A673 (cell line): ENCODE measurements around the gene PPM1M. TPM values are rescaled to one million over a fixed set of nuclear protein-coding genes. Genes with fewer than 3 reads are reported as not detected.
A peak's percentile ranks its signal among the peaks of the same experiment; 100 is the strongest.

ENCODE experiments used
- BruUV-seq: library from RNA; stranded (reverse); fragments of 400-500 nt; replicated peaks from 2 replicates; lab custom pipeline; 2021; lab: Mats Ljungman, UMichigan
- CTCF ChIA-PET: fragments of 300-600 bp; sonication (Branson Sonifier 250); formaldehyde crosslinking; loops from one replicate; lab custom pipeline; 2022; ENCODE audit warnings: antibody characterized with exemption; lab: Charles Lee
- POLR2A ChIA-PET: fragments of 300-600 bp; sonication (Branson Sonifier 250); formaldehyde crosslinking; loops from one replicate; lab custom pipeline; 2022; ENCODE audit warnings: antibody characterized with exemption; ENCODE audit not compliant: low non-redundant PET; lab: Charles Lee
- DNase-seq: peaks from one replicate; pipeline ENCODE4 v3.0.0-alpha.2; 2015; ENCODE audit warnings: low spot score
- H3K27ac ChIP-seq: fragments of 200-600 bp; sonication (generic); 2 replicates; pipeline ENCODE4 v1.5.1; 2016; ENCODE audit warnings: mixed run types, low read depth, mild to moderate bottlenecking, mixed read lengths, antibody characterized with exemption, low read length; ENCODE audit not compliant: poor library complexity, severe bottlenecking
- H3K27me3 ChIP-seq: fragments of 200-600 bp; sonication (generic); replicated peaks from 2 replicates; pipeline ENCODE4 v1.6.1; 2017; ENCODE audit warnings: mixed run types, low read depth, mild to moderate bottlenecking, mixed read lengths, antibody characterized with exemption, low read length; ENCODE audit not compliant: insufficient read depth, poor library complexity
- H3K36me3 ChIP-seq: fragments of 200-600 bp; sonication (generic); 2 replicates; pipeline ENCODE4 v1.6.1; 2016; ENCODE audit warnings: mixed run types, mild to moderate bottlenecking, mixed read lengths, antibody characterized with exemption, low read length; ENCODE audit not compliant: insufficient read depth, poor library complexity, severe bottlenecking
- H3K4me1 ChIP-seq: fragments of 200-600 bp; sonication (generic); 2 replicates; pipeline ENCODE4 v1.6.1; 2017; ENCODE audit warnings: mixed run types, mild to moderate bottlenecking, mixed read lengths, antibody characterized with exemption, low read length; ENCODE audit not compliant: insufficient read depth, poor library complexity, severe bottlenecking
- H3K4me3 ChIP-seq: fragments of 200-600 bp; sonication (generic); 2 replicates; pipeline ENCODE4 v1.5.1; 2016; ENCODE audit warnings: low read depth, mixed run types, mild to moderate bottlenecking, mixed read lengths, low read length; ENCODE audit not compliant: poor library complexity, severe bottlenecking
- H3K9me3 ChIP-seq: fragments of 200-600 bp; sonication (generic); 2 replicates; pipeline ENCODE4 v1.6.1; 2016; ENCODE audit warnings: mixed run types, low read depth, mild to moderate bottlenecking, mixed read lengths, antibody characterized with exemption, low read length; ENCODE audit not compliant: poor library complexity, severe bottlenecking
- CTCF ChIP-seq: fragments of 300-800, 200-600 bp; sonication (generic); conservative IDR thresholded peaks from 2 replicates; pipeline ENCODE4 v1.5.1; 2017; ENCODE audit warnings: low read depth, mild to moderate bottlenecking, antibody characterized with exemption, low read length, moderate library complexity, mixed read lengths
- EZH2 ChIP-seq: fragments of 200-600 bp; sonication (generic); IDR thresholded peaks from 2 replicates; pipeline ENCODE4 v1.6.1; 2017; ENCODE audit warnings: borderline replicate concordance, low read depth, mild to moderate bottlenecking, mixed read lengths, antibody characterized with exemption, low read length; ENCODE audit not compliant: poor library complexity, severe bottlenecking
- intact Hi-C: fragments of 100-400 bp; cut with micrococcal nuclease; formaldehyde crosslinking; loops from one replicate; pipeline ENCODE4 v1.10.0; 2022; ENCODE audit not compliant: unreplicated experiment
- microRNA-seq: library from miRNA; unstranded; fragments of <30 nt; microRNA quantifications from one replicate; pipeline ENCODE4 v1.2.0, GENCODE V29; 2021
- total RNA-seq: library from RNA; stranded (reverse); gene quantifications from 2 replicates; pipeline ENCODE4 v1.2.3, GENCODE V29; 2021

Gene PPM1M
- total RNA-seq, 1 experiment from 2014 or later: 3.6 TPM

- TF ChIP-seq EZH2 (no peak), CTCF (no peak)
- no peak for DNase-seq
- POLR2A ChIA-PET: no interaction called here
- H3K4me3 ChIP-seq: no peak overlapping the region
- H3K9me3 ChIP-seq: no peaks in the 10 kb centered on the region
- intact Hi-C loops: no loop called here
- H3K36me3 ChIP-seq: no peaks in the 10 kb centered on the region
- no peaks in the 10 kb centered on the region for H3K4me1 ChIP-seq
- no peak overlapping the region for H3K27ac ChIP-seq
- CTCF ChIA-PET: no interaction called here
- H3K27me3 ChIP-seq: no peaks in the 10 kb centered on the region
- no TSS peak for BruUV-seq
Observed at GRCh38 chr3:52298149-52299098, 52.9 kb downstream of the PPM1M start.

GRCh38 chr3:52299247-52299878 is 53.8 kb downstream of the PPM1M start:
- H3K4me3 ChIP-seq: no peak overlapping the region
- BruUV-seq: no TSS peak
- intact Hi-C loops: no loop called here
- no peaks in the 10 kb centered on the region for H3K27me3 ChIP-seq
- H3K4me1 ChIP-seq: no peaks in the 10 kb centered on the region
- DNase-seq: no peak
- H3K9me3 ChIP-seq: no peaks in the 10 kb centered on the region
- no peak for TF ChIP-seq CTCF
- TF ChIP-seq EZH2: no peak
- CTCF ChIA-PET: no interaction called here
- POLR2A ChIA-PET: interaction anchor here (0.6 kb wide), 1 partner anchor 28 kb away, joined by 5 read pairs; no protein-coding TSS in a partner anchor
- H3K27ac ChIP-seq: no peak overlapping the region
- no peaks in the 10 kb centered on the region for H3K36me3 ChIP-seq

Small RNAs within 50 kb of the gene (microRNA-seq; reads per million reads assigned to microRNA genes)
- gene MIR135A1: not detected
- gene MIRLET7G: 41,353 reads per million, percentile 99 among the genes with 10 or more reads in this experiment

Other genes starting within 250 kb of the PPM1M start
- gene RPL29, start 249.9 kb upstream of the PPM1M start, total RNA-seq: 613 and 624 TPM in 2 replicates
- 17.2 and 20.1 TPM in 2 replicates for gene DUSP7, start 189.2 kb upstream of the PPM1M start, total RNA-seq
- 16.1 and 17.8 TPM in 2 replicates for gene POC1A, start 91.3 kb upstream of the PPM1M start, total RNA-seq
- 52.2 and 58.6 TPM in 2 replicates for gene ALAS1, start 47.6 kb upstream of the PPM1M start, total RNA-seq
- gene TLR9, start 20.1 kb upstream of the PPM1M start, total RNA-seq: not detected in 2 replicates
- 18.3 and 21.0 TPM in 2 replicates for gene TWF2, start 6.6 kb upstream of the PPM1M start, total RNA-seq
- gene WDR82, start 32.9 kb downstream of the PPM1M start, total RNA-seq: 50.1 and 54.3 TPM in 2 replicates
- gene GLYCTK, start 42.1 kb downstream of the PPM1M start, total RNA-seq: 4.3 and 5.1 TPM in 2 replicates
- gene DNAH1, start 70.6 kb downstream of the PPM1M start, total RNA-seq: 1.3 and 1.8 TPM in 2 replicates
- gene BAP1, start 164.2 kb downstream of the PPM1M start, total RNA-seq: 49.5 and 53.1 TPM in 2 replicates
- gene PHF7, start 164.9 kb downstream of the PPM1M start, total RNA-seq: 2.9 and 4.5 TPM in 2 replicates
- 0.07 TPM in 1 of 2 replicates, not detected in the other for gene SEMA3G, start 199.3 kb downstream of the PPM1M start, total RNA-seq
- not detected in 2 replicates for gene TNNC1, start 208.3 kb downstream of the PPM1M start, total RNA-seq
- 46.9 and 48.6 TPM in 2 replicates for gene NISCH, start 209.8 kb downstream of the PPM1M start, total RNA-seq
- gene STAB1, start 249.6 kb downstream of the PPM1M start, total RNA-seq: 0.41 TPM in 1 of 2 replicates, not detected in the other